Endothelial cell of hepatic sinusoid (primary cell): ENCODE results near the gene MBLAC2.

Experiments
- in situ Hi-C: cut with HindIII; loops from 2 replicates; pipeline ENCODE4 v1.10.0; 2017; ENCODE audit warnings: low sequenced_read_pairs

Gene MBLAC2

GRCh38 chr5:90474235-90475107 lies at the start of gene MBLAC2, which contains the start of gene POLR3G:
Gene MBLAC2, minus strand, starts transcription at chr5:90474771. Its CDS starts 479 bp downstream, at chr5:90474292.
Gene POLR3G, plus strand, starts transcription at chr5:90474864. Its CDS starts 10,704 bp downstream, at chr5:90485568.
- in situ Hi-C loops, result no loop called here

- in situ Hi-C loops, result no loop called here
Measured at GRCh38 chr5:90519081-90519480, 44.5 kb upstream of the MBLAC2 start.

GRCh38 chr5:90518661-90519060 lies 44.1 kb upstream of the MBLAC2 start:
- in situ Hi-C loops, result no loop called here

GRCh38 chr5:90514520-90514919 lies 39.9 kb upstream of the MBLAC2 start:
- in situ Hi-C loops, result no loop called here

GRCh38 chr5:90510438-90510837 lies 35.9 kb upstream of the MBLAC2 start:
- in situ Hi-C loops, result no loop called here

GRCh38 chr5:90506221-90506620 lies 31.6 kb upstream of the MBLAC2 start:
- in situ Hi-C loops, result no loop called here

- in situ Hi-C loops, result no loop called here
Measured at GRCh38 chr5:90504743-90505142, 30.2 kb upstream of the MBLAC2 start.

GRCh38 chr5:90503596-90503995 lies 29.0 kb upstream of the MBLAC2 start:
- in situ Hi-C loops, result no loop called here

GRCh38 chr5:90495146-90495545 lies 20.6 kb upstream of the MBLAC2 start:
- in situ Hi-C loops, result no loop called here

- in situ Hi-C loops, result no loop called here
Measured at GRCh38 chr5:90494043-90494442, 19.5 kb upstream of the MBLAC2 start.

- in situ Hi-C loops, result no loop called here
Measured at GRCh38 chr5:90488791-90489190, 14.2 kb upstream of the MBLAC2 start.

- in situ Hi-C loops, result no loop called here
Measured at GRCh38 chr5:90484540-90484939, 10.0 kb upstream of the MBLAC2 start.

- in situ Hi-C loops, result no loop called here
Measured at GRCh38 chr5:90483206-90483605, 8.6 kb upstream of the MBLAC2 start.

- in situ Hi-C loops, result no loop called here
Measured at GRCh38 chr5:90480699-90481098, 6.1 kb upstream of the MBLAC2 start.

- in situ Hi-C loops, result no loop called here
Measured at GRCh38 chr5:90479611-90480385, 5.2 kb upstream of the MBLAC2 start.

- in situ Hi-C loops, result no loop called here
Measured at GRCh38 chr5:90477621-90478215, 3.1 kb upstream of the MBLAC2 start.

GRCh38 chr5:90477073-90477472 lies 2.5 kb upstream of the MBLAC2 start:
- in situ Hi-C loops, result no loop called here

- in situ Hi-C loops, result no loop called here
Measured at GRCh38 chr5:90476391-90476790, 1.8 kb upstream of the MBLAC2 start.

GRCh38 chr5:90475436-90475980 lies 937 bp upstream of the MBLAC2 start:
- in situ Hi-C loops, result no loop called here

GRCh38 chr5:90473396-90474234 lies 956 bp downstream of the MBLAC2 start:
- in situ Hi-C loops, result no loop called here
